Neuronal stem cell (in vitro differentiated cells): Measurements from ENCODE around the gene CWC27.
"Not testable (repeated sequence)": the region's sequence is repeated elsewhere in the genome, so short reads cannot be mapped to it uniquely, and the experiment has no call there.

ENCODE experiments used
- DNase-seq: peaks from one replicate; pipeline ENCODE4 v3.0.0-alpha.2; 2013; ENCODE audit warnings: low spot score
- H2AFZ ChIP-seq: one replicate; pipeline ENCODE4 v1.6.1; 2013; ENCODE audit warnings: mild to moderate bottlenecking, low read length, inconsistent platforms
- H2AK5ac ChIP-seq: 2 replicates; pipeline ENCODE4 v1.6.1; 2013; ENCODE audit warnings: low read depth, mild to moderate bottlenecking, inconsistent platforms, low read length, moderate library complexity, mixed read lengths
- H2BK120ac ChIP-seq: 2 replicates; pipeline ENCODE4 v1.6.1; 2013; ENCODE audit warnings: low read depth, mild to moderate bottlenecking, inconsistent platforms, low read length, moderate library complexity, mixed read lengths
- H2BK12ac ChIP-seq: one replicate; pipeline ENCODE4 v1.6.1; 2013; ENCODE audit warnings: low read length, inconsistent platforms
- H2BK15ac ChIP-seq: 2 replicates; pipeline ENCODE4 v1.6.1; 2013; ENCODE audit warnings: mild to moderate bottlenecking, low read length, inconsistent platforms, mixed read lengths
- H2BK5ac ChIP-seq: one replicate; pipeline ENCODE4 v1.6.1; 2013; ENCODE audit warnings: inconsistent platforms, mild to moderate bottlenecking, low read length, moderate library complexity
- H3K14ac ChIP-seq: one replicate; pipeline ENCODE4 v1.6.1; 2013; ENCODE audit warnings: low read length, inconsistent platforms
- H3K18ac ChIP-seq: 2 replicates; pipeline ENCODE4 v1.6.1; 2013; ENCODE audit warnings: low read length, inconsistent platforms
- H3K23ac ChIP-seq: 2 replicates; pipeline ENCODE4 v1.6.1; 2013; ENCODE audit warnings: low read depth, mild to moderate bottlenecking, mixed read lengths, low read length, inconsistent platforms; ENCODE audit not compliant: poor library complexity
- H3K27ac ChIP-seq: replicated peaks from 3 replicates; pipeline ENCODE4 v1.5.1; 2013; ENCODE audit warnings: low read length, inconsistent platforms
- H3K27me3 ChIP-seq, 3 experiments: 2 replicates each; pipeline ENCODE4 v1.6.1; 2013; ENCODE audit warnings: low read length in 3 of 3, mild to moderate bottlenecking in 2 of 3, inconsistent platforms in 1 of 3, low read depth in 1 of 3, mixed read lengths in 1 of 3, moderate library complexity in 1 of 3; ENCODE audit not compliant: control insufficient read depth in 3 of 3, insufficient read depth in 3 of 3
- H3K36me3 ChIP-seq, 2 donors: replicated peaks in 1 of 2; 2 replicates each; pipeline ENCODE4 v1.6.1; 2013; ENCODE audit warnings: low read length in 2 of 2; ENCODE audit not compliant: control insufficient read depth in 2 of 2, insufficient read depth in 2 of 2
- H3K4ac ChIP-seq: 2 replicates; pipeline ENCODE4 v1.6.1; 2013; ENCODE audit warnings: inconsistent platforms, mild to moderate bottlenecking, low read length, moderate library complexity
- H3K4me1 ChIP-seq, 2 donors: 1 replicate in 1 of 2; 2 replicates in 1 of 2; pipeline ENCODE4 v1.6.1; 2013; ENCODE audit warnings: low read length in 2 of 2, low read depth in 1 of 2; ENCODE audit not compliant: control insufficient read depth in 2 of 2, insufficient read depth in 1 of 2
- H3K4me2 ChIP-seq: one replicate; pipeline ENCODE4 v1.6.1; 2013; ENCODE audit warnings: mild to moderate bottlenecking, low read length, inconsistent platforms; ENCODE audit not compliant: insufficient read depth, poor library complexity, severe bottlenecking
- H3K4me3 ChIP-seq, 2 donors: 2 replicates each; pipeline ENCODE4 v1.5.1; 2013; ENCODE audit warnings: low read length in 2 of 2, mild to moderate bottlenecking in 2 of 2, inconsistent platforms in 1 of 2, moderate library complexity in 1 of 2
- H3K79me1 ChIP-seq: one replicate; pipeline ENCODE4 v1.6.1; 2013; ENCODE audit warnings: low read depth, mild to moderate bottlenecking, inconsistent platforms, low read length, moderate library complexity
- H3K9ac ChIP-seq: one replicate; pipeline ENCODE4 v1.6.1; 2013; ENCODE audit warnings: mild to moderate bottlenecking, low read depth, low read length, inconsistent platforms; ENCODE audit not compliant: poor library complexity
- H3K9me3 ChIP-seq, 2 donors: replicated peaks in 1 of 2; 2 replicates each; pipeline versions ENCODE3 to v1.6.1; 2013; ENCODE audit warnings: low read length in 2 of 2, mild to moderate bottlenecking in 2 of 2, inconsistent platforms in 1 of 2, low read depth in 1 of 2, mixed read lengths in 1 of 2, moderate library complexity in 1 of 2; ENCODE audit not compliant: control insufficient read depth in 2 of 2, insufficient read depth in 1 of 2
- H4K8ac ChIP-seq: one replicate; pipeline ENCODE4 v1.6.1; 2013; ENCODE audit warnings: low read depth, mild to moderate bottlenecking, inconsistent platforms, low read length, moderate library complexity
- H4K91ac ChIP-seq: one replicate; pipeline ENCODE4 v1.6.1; 2013; ENCODE audit warnings: low read length, low read depth, mild to moderate bottlenecking, inconsistent platforms; ENCODE audit not compliant: poor library complexity
- WGBS, 2 donors: extraction: QIAGEN DNeasy Blood & Tissue Kit; methylation state at CpG; one replicate each; pipeline ENCODE4 v1.1.7; 2013; ENCODE audit warnings: missing lambda C conversion rate in 2 of 2, mixed read lengths in 1 of 2; ENCODE audit not compliant: insufficient read length in 2 of 2, insufficient replicate concordance in 1 of 2; ENCODE audit errors: extremely low coverage in 2 of 2; 5-methylcytosine and 5-hydroxymethylcytosine counted together

The CWC27 gene

DNA sequence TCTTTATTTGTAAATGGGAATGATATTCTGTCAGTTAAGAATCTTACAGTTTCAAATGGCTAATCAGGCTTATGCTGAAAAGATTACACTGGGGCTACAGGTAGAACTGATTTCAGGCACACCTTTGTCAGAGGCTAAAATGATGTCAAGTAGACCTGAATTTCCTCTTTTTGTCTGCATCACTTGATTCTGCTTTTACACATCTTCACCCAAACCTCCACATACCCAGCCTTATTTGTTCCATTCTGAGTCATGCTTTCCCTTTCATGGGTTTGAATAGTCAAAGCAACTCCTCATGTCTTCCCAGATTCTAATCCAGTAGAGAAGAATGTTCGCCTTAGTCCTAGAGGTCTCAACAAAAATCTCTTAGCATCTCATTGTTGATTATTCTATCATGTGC lies 156.4 kb downstream of the CWC27 start:
- no peak overlapping the region for H2BK5ac ChIP-seq
- no peak overlapping the region for H3K14ac ChIP-seq
- H3K9me3 ChIP-seq: peaks cover 0 to 6% of the 10 kb centered on the region in 2 donors
- no peak overlapping the region for H3K23ac ChIP-seq
- H2BK12ac ChIP-seq: no peak overlapping the region
- no peak overlapping the region for H4K8ac ChIP-seq
- H3K9ac ChIP-seq: no peak overlapping the region
- H3K27me3 ChIP-seq: no peaks in the 10 kb centered on the region
- no peak for DNase-seq
- H3K18ac ChIP-seq: no peak overlapping the region
- H3K27ac ChIP-seq: no peak overlapping the region
- H2BK15ac ChIP-seq: no peak overlapping the region
- H3K4me3 ChIP-seq: no peak overlapping the region
- H4K91ac ChIP-seq: no peak overlapping the region
- peaks cover 0 to 2% of the 10 kb centered on the region in 2 donors for H3K4me1 ChIP-seq
- H3K4ac ChIP-seq: no peak overlapping the region
- no peak overlapping the region for H2AK5ac ChIP-seq
- H3K36me3 ChIP-seq: no peaks in the 10 kb centered on the region
- WGBS, 2 donors: no CpG with 5 or more reads among the region's 1 CpG
- no peaks in the 10 kb centered on the region for H3K79me1 ChIP-seq
- H2AFZ ChIP-seq: no peak overlapping the region
- H2BK120ac ChIP-seq: no peak overlapping the region
- H3K4me2 ChIP-seq: no peak overlapping the region

DNA sequence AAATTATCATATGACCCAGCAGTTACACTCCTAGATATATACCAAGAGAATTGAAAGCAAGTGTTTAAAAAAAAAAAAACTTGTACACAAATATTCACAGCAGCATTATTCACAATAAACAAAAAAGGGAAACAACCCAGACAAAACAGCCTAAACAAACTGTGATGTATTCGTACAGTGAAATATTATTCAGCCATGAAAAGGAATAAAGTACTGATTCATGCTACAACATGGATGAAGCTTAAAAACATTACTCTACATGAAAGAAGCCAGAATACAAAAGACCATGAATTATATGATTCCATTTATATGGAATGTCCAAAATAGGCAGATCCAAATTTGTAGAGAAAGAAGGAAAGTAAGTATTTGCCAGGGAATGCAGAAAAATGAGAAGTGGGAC lies 161.1 kb downstream of the CWC27 start:
- Histone ChIP-seq H3K9ac (no peak overlapping the region), H3K18ac (no peak overlapping the region), H3K14ac (no peak overlapping the region), H2BK120ac (no peak overlapping the region), H3K27me3 (no peaks in the 10 kb centered on the region), H3K4ac (no peak overlapping the region), H3K4me3 (no peak overlapping the region), H4K8ac (no peak overlapping the region), H3K4me1 (no peaks in the 10 kb centered on the region), H2BK15ac (no peak overlapping the region), H2AFZ (no peak overlapping the region), H3K36me3 (no peaks in the 10 kb centered on the region), H3K9me3 (no peaks in the 10 kb centered on the region), H3K27ac (no peak overlapping the region), H2BK12ac (no peak overlapping the region), H3K79me1 (no peaks in the 10 kb centered on the region), H2AK5ac (no peak overlapping the region), H2BK5ac (no peak overlapping the region), H3K4me2 (no peak overlapping the region), H4K91ac (no peak overlapping the region), H3K23ac (no peak overlapping the region)
- no peak for DNase-seq
- no CpG with 5 or more reads among the region's 1 CpG for WGBS, 2 donors

DNA sequence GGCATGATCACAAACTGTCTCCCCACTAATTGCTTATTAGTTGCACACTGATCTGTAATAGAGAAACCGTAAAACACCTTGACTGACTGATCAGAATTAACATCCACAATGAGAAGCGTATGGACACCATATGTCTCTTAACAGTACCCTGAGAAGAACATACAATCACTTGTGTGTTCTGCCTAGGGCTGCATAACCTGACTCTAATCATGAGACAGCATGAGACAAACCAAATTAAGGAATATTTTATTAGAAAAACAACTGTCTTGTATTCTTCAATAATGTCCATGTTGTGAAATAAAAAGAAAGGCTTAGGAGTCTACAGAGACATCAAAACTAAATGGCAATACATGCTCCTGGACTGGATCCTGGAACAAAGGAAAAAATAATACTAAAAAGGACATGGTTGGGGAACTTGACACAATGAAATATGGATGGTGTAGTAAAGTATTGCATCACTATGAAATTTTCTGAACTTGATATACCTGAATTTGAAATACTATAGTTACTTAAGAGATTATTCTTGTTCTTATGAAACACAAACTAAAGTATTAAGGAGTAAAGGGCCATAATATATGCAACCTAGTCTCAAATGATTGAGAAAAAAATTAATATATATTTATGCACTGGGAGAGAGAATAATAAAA lies 162.1 kb downstream of the CWC27 start:
- no peak for DNase-seq
- Histone ChIP-seq H3K27ac (no peak overlapping the region), H2BK15ac (no peak overlapping the region), H2BK120ac (no peak overlapping the region), H2BK12ac (no peak overlapping the region), H4K8ac (no peak overlapping the region), H4K91ac (no peak overlapping the region), H3K4me2 (no peak overlapping the region), H3K9ac (no peak overlapping the region), H3K36me3 (no peaks in the 10 kb centered on the region), H3K79me1 (no peaks in the 10 kb centered on the region), H2AK5ac (no peak overlapping the region), H2AFZ (no peak overlapping the region), H3K23ac (no peak overlapping the region), H3K4me1 (no peaks in the 10 kb centered on the region), H2BK5ac (no peak overlapping the region), H3K27me3 (no peaks in the 10 kb centered on the region), H3K4ac (no peak overlapping the region), H3K4me3 (no peak overlapping the region), H3K14ac (no peak overlapping the region), H3K18ac (no peak overlapping the region), H3K9me3 (no peaks in the 10 kb centered on the region)
- WGBS, 2 donors: no CpG with 5 or more reads among the region's 2 CpGs

DNA sequence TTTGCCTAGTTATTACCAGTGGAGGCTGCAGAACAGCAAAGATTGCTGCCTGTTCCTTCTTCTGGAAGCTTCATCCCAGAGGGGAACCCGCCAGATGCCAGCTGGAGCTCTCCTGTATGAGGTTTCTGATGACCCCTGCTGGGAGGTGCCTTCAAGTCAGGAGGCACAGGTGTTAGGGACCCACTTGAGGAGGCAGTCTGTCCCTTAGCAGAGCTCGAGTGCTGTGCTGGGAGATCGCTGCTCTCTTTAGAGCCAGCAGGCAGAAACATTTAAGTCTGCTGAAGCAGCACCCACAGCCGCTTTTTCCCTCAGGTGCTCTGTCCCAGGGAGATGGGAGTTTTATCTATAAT lies 170.7 kb downstream of the CWC27 start:
- H3K27ac ChIP-seq: peak overlapping the region; percentile 36
- H3K36me3 ChIP-seq, DNase-seq: not testable (repeated sequence)

More for the DNA sequence above, 170.7 kb downstream of the CWC27 start:
- not testable (repeated sequence) for H3K79me1 ChIP-seq, H3K4me1 ChIP-seq, H2BK12ac ChIP-seq, H4K91ac ChIP-seq, H2BK15ac ChIP-seq, H3K4me2 ChIP-seq, H2BK5ac ChIP-seq, H2AK5ac ChIP-seq, H3K9me3 ChIP-seq, H3K14ac ChIP-seq, H2AFZ ChIP-seq, H3K23ac ChIP-seq, H4K8ac ChIP-seq, H3K27me3 ChIP-seq, H2BK120ac ChIP-seq, H3K4me3 ChIP-seq, H3K9ac ChIP-seq, H3K4ac ChIP-seq
- WGBS, 2 donors: no CpG with 5 or more reads among the region's 4 CpGs
- peak overlapping the region; percentile 15 for H3K18ac ChIP-seq
